NCI-H1105 (cell line): ENCODE data around the gene ZNF222.

Experiments used
- DNase-seq: peaks from one replicate; lab custom pipeline; 2025; lab: John Stamatoyannopoulos, UW

The ZNF222 gene

DNA sequence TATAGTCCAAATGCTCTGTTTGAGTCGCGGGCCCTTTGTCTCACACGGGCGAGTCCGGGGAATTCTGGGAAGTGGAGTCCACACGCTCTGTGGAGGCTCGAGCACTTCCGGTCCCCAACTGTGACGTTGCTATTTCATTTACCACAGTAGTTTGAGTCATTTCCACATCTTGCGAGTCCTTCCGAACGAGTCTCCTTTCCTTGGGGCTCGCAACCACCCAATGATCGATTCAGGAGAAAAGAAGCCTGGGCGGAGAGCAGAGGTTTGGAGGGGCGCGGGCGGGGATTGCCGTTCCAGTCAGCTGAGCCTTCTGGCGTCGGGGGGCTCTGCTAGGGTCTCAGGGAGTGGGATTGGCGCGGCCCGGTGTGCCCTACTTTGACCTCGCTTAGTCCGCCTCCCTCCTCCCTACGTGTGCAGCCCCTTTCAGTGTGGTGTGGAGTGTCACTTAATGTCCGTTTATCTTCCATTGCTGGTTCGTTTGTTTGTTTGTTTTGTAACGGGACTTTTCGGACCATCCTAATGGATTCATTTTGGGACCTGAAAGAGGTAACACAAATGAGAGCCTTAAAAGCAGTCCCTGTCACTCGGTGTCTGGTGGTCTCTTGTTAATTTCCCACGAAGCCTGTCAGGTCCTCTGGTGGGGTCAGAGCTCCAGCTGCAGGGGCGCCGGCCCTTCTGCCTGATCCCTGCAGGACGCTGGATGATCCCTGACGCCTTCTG is at the start of gene ZNF222:
ZNF222 (plus strand) TSS at position 163 of the 720 bp plus-strand sequence; CDS start at position 221, 58 bp downstream.
- peak; percentile 65 for DNase-seq

DNA sequence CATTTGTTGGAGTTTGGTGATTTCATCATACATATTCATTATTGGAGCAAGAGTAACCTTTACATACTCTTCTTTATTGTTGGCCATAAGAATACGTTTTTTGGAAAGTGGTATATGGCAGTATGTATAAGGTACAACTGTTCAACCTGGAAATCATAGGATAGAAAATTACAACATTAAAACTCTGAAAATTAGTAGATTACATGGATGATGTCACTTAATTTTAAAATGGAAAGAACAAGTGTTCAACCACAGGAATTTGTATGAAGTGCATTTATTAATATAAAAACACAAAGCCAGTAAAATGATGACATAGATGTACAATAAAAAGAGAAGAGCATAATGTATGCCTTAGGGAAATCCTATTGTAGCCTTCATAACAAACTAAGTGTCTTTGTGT is 48.4 kb upstream of the ZNF222 start:
- DNase-seq, result no peak

DNA sequence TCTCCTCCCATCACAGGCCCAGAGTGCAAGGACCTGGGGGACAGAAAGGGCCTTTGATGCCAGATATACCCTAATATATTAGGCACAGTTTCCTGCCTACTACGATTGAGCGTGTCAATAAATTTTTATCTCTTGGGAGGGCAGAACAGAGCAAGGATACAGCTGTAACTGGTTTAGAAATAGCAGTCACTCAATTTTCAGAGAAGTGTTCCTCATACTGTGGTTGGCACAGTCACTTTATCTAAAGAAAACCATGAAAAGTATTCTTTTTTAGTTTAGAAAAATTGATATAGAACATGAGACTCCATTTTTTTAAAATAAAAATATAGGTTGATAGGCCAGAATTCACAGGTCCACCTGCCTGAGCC is 41.7 kb upstream of the ZNF222 start:
- DNase-seq, result no peak

DNA sequence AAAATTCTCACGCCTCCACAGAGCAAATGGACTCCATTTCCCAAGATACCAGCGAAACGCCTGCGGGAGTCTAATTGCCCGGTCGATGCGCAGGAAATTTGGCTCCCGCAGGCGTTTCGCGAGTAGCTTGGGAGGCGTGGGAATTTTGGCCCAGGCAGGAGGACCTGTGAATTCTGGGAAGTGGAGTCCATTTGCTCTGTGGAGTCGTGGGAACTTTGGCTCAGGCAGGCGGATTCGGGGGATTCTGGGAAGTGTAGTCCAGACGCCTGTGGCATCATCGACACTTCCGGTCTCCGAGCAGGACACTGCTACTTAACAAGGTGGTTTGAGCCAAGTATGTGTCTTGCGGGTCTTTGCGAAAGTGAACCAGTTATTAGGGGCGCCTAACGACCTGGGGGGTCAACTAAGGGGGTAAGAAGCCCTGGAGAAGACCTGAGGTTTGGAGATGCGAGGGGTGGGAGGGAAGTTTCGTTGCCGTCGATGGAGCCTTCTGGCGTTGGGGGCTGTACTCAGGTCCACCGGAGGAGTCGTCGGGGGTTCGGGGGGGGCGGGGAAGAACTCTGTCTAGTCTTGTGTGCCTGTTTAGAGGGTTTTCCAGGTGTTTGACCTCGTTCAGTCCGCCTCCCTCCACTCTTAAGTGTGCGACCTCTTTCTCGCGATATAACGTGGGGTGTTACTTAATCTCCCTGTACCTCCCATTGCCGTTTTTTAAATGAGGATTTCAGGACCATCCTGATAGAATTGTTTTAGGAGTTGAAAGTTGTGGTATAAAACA is 41.1 kb upstream of the ZNF222 start, which contains the start of gene ZNF155:
ZNF155 (plus strand) TSS at position 277 of the 775 bp plus-strand sequence. CDS start 4,356 bp downstream, outside the sequence.
- no peak for DNase-seq

DNA sequence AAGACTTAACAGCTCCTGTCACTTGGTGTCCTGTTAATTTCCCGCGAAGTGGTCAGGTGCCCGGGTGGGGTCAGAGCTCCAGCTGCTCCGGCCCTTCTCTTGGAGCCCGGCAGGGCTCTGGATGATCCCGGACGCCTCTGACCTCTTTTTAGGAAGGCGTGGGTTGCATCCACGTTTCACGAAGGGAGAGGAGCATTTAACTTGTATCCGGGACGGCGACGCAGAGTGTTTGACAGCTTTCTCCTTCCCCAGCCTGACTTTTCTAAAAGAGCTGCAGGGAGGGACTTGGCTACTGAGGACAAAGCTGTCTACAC is 40.5 kb upstream of the ZNF222 start:
- DNase-seq, result no peak

DNA sequence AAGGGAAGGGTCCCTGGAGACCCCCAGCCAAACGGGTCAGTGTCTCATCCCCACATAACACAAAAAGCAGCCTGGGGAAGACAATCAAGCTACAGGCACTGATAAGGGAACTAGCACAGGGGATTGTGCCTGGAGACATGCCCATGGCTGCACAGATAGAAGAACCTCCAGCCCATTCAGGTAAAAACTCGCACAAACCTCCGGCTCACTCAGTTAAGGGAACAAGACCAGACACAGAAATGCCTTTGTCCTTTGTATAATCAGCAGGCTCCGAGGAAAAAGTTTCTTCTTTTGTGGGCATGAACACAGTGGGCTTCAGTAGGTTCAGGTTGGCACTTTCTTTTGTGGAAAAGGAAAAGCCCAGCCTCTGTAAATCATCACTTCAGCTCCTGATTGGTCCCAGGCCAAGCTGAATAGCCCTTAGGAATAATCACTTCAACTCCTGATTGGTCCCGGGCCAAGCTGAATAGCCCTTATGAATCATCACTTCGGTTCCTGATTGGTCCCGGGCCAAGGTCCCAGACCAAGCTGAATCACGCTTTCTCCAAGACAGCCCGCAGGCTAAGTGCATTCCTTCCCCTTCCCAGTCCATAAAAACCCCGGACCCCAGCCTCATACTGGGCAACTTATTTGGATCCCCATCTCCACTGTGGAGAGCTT is 27.4 kb upstream of the ZNF222 start:
- no peak for DNase-seq

DNA sequence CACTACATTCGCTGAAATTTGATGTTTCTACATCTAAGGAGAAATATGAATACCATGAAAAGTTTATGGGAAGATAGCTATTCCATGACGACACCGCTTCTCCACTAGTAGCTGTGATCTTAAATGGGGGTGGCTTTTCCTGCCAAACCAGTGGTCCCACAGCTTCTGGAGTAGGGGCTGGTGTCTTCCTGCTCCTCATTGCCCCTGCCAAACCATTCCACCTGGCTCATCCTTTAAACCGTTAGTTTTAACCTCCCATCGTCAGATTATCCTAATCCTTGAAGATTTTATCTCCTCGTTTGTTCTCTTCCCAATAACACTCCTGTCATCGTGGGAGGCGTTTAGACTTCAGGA is 23.0 kb upstream of the ZNF222 start:
- DNase-seq, result no peak

DNA sequence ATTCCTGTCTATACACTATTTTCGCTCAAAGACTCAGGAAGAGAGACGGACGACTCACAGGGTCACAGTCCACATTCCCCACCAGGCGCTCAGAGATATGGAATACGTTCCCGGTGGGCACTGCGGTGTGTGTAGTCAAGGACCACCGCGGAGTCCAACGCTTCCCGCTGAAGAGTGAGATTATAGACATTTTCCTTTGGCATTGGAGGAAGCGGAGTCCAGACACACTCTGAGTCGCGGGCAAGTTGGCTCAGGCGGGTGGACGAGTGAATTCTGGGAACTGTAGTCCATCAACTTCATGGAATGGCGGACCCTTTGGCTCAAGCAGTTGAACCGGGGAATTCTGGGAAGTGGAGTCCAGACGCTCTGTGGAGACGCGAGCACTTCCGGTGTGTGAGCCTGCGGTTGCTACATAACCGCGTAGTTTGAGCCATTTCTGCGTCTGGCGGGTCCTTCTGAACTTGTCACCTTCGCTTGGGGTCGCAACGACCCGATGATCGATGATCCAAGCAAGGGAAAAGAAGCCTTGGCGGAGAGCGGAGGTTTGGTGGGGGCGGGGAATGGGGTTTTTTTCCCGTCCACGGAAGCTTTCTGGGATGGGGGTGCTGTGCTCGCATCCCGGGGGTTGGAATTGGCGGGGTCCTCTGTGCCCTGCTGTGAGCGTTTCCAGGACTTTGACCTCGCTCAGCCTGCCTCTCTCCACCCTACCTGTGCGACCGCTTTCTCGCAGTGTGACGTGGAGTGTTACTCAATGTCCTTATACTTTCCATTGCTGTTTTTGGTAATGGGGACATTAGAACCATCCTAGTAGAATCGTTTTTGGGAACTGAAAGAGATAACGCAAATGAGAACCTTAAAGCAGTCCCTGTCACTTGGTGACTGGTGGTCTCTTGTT is 22.4 kb upstream of the ZNF222 start, which contains the start of gene ZNF230:
ZNF230 (plus strand) TSS at position 392 of the 895 bp plus-strand sequence. CDS start 4,122 bp downstream, outside the sequence.
- DNase-seq, result peak; percentile 91

DNA sequence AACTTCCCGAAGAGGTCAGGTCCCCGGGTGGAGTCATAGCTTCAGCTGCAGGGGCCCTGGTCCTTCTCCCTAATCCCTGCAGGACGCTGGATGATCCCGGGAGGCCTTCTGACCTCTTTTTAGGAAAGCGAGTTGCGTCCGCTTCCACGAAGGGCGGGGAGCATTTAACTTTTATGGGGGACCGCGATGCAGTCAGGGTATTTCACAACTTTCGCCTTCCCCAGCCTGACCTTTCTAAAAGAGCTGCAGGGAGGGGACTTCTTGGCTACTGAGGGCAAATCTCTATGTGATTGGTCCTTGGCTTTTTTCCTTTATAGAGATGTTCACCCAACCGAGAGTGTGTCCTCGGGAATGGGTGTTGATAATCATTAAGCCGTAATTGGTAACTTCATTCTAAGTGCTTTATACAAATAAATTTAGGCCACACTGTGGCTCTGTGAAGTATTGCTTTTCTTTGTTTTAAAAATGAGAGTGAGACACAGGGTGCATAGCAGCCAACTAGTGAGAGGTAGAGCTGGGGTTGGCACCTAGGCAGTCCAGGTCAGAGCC is 21.6 kb upstream of the ZNF222 start:
- DNase-seq, result no peak

DNA sequence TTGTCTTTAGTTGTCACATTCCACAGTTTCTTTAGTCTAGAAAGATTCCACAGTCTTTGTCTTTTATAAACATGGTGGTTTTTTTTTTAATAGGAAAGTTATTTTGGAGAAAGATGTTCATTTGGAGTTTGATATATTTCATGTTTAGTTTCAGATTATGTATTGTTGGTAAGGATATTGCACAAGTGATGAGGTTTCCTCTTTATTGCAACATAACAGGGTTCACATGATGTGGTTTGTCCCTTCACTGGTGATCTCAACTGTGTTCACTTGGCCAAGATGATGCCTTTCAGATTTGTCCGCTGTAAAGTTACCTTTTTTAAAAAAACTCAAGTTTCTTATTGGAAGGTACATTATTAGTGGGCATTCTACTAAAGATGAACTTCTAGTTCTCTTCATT is 19.2 kb upstream of the ZNF222 start:
- no peak for DNase-seq

DNA sequence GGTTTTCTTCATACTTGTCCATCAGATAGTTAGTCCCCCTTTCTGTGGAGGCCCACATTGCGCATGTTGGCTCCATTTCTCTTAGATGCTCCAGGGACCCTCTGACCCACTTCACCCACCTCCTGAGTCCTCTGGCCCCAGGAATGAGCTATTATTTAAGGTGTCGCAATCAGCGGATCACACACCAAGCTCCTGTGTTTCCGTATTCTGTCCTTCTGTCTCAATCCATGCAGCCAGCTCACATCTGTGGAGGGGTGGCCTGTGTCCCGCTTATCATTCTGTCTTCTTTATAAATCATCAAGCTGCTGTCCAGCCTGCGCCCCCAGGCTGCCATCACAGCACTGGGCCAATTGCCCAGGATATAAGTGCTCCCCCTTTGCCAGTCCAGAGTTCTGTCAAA is 17.7 kb upstream of the ZNF222 start:
- DNase-seq, result no peak

DNA sequence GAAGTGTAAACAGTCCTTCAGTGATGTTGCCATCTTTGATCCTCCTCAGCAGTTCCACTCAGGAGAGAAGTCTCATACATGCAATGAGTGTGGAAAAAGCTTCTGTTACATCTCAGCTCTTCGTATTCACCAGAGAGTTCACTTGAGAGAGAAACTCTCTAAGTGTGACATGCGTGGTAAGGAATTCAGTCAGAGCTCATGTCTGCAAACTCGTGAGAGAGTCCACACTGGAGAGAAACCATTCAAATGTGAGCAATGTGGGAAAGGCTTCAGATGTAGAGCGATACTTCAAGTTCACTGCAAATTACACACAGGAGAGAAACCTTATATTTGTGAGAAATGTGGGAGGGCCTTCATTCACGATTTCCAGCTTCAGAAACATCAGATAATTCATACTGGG is 14.7 kb upstream of the ZNF222 start:
- DNase-seq, result no peak

DNA sequence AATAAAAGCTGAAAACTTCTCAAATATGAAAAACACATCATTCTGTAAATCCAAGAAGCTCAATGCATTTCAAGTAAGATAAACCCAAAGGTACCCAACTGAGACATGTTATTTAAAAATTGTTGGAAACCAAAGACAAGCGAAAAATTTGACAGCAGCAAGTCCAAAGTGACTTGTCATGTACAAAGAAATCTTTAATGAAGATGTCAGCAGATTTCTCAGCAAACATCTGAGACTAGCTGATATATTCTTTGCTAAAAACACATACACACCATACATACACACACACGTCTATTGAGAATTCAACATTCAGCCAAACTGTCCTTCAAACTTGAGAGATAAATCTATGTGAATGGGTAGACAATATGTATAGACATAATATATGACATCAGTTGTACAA is 5.7 kb upstream of the ZNF222 start:
- DNase-seq, result no peak

DNA sequence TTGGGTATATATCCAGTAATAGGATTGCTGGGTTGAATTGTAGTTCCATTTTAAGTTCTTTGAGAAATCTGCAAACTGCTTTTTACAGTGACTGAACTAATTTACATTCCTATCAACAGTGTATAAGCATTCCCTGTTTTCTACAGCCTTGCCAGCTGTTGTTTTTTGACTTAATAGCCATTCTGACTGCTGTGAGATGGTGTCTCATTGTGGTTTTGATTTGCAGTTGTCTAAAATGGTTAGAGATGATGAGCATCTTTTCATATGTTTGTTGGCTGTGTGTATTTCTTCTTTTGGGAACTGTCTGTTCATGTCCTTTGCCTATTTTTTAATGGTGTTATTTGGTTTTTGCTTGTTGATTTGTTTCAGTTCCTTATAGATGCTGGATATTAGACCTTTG is 4.0 kb upstream of the ZNF222 start:
- no peak for DNase-seq

DNA sequence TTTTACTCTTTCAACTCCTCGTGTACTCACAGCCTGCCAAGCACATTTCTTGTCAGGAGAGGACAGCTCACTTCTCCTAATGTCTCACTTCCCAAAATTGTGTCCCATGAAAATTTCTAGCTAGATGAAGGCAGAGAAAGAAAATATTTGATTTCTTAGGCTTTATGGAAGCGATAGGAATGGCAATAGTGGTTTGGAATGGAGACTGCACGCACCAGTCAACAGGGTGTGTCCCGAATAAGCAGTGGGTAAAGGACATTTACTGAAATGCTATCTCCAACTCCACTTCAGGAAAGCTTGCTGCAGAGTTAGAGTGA is 321 bp upstream of the ZNF222 start:
- no peak for DNase-seq

DNA sequence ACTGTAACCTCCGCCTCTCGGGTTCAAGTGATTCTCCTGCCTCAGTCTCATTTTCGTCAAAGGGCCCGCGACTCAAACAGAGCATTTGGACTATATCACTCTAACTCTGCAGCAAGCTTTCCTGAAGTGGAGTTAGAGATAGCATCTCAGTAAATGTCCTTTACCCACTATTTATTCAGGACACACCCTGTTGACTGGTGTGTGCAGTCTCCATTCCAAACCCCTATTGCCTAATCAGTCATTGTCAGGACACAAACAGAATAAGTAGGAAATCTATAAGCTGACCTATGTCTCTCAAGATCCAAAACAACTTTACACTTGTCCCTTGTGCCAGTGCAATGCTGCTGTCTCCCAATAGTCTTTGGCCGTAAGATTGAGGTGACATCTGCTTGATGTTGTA is 1.4 kb downstream of the ZNF222 start:
- no peak for DNase-seq

DNA sequence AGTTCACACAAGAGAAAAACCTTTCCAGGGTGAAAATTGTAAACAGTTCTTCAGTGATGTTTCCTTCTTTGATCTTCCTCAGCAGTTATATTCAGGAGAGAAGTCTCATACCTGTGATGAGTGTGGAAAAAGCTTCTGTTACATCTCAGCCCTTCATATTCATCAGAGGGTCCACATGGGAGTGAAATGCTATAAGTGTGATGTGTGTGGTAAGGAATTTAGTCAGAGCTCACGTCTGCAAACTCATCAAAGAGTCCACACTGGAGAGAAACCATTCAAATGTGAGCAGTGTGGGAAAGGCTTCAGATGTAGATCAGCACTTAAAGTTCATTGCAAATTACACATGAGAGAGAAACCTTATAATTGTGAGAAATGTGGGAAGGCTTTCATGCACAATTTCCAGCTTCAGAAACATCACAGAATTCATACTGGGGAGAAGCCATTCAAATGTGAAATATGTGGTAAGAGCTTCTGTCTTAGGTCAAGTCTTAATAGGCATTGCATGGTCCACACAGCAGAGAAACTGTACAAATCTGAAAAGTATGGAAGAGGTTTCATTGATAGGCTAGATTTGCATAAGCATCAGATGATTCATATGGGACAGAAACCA is 6.9 kb downstream of the ZNF222 start:
- DNase-seq, result no peak

DNA sequence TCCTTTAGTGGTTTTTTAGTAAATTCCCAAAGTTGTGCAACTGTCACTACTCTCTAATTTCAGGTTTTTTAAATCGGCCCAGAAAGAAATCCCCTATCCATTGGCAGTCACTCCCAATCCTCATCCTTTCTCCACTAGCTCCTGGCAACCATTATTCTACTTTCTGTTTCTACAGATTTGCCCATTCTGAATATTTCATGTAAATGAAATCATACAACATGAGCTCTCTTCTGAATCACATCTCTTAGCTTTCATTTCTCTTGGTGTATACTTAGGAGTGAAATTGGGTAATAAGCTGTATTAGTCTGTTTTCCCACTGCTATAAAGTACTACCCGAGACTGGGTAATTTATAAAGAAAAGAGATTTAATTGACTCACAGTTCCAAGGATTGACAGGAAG is 17.0 kb downstream of the ZNF222 start:
- DNase-seq, result no peak

DNA sequence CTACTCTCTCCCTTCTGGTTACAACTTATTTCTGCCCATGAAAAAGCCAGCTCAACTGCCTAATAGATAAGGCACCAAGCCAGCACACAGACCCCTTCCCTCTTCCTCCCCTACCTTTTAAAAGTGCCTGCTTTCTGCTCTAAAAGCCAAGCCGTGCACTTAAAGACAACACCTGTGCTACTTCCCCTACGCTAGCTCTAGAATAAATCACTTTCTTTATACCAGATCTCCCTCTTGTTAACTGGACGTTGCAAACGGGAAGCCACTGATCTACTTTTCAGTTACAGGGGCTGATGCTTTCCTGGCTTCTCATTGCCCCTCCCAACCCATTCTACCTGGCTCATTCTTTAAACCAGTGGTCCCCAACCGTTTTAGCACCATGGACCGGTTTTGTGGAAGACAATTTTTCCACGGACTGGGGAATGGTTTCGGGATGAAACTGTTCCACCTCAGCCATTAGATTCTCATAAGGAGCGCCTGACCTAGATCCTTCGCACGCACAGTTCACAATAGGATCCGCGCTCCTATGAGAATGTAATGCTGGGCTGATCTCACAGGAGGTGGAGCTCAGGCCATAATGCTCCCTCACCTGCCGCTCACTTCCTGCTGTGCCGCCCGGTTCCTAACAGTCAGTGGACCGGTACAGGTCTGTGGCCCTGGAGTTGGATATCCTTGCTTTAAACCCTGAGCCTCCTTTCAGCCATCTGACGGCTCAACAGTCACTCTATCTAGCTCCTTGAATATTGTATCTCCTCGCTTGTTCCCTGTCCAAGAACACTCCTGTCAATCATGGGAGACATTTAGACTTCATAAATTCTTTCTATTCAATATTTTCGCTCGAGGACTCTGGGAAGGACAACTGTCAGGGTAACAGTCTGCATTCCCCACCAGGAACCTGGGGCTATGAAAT is 25.8 kb downstream of the ZNF222 start:
- DNase-seq, result peak; percentile 62

DNA sequence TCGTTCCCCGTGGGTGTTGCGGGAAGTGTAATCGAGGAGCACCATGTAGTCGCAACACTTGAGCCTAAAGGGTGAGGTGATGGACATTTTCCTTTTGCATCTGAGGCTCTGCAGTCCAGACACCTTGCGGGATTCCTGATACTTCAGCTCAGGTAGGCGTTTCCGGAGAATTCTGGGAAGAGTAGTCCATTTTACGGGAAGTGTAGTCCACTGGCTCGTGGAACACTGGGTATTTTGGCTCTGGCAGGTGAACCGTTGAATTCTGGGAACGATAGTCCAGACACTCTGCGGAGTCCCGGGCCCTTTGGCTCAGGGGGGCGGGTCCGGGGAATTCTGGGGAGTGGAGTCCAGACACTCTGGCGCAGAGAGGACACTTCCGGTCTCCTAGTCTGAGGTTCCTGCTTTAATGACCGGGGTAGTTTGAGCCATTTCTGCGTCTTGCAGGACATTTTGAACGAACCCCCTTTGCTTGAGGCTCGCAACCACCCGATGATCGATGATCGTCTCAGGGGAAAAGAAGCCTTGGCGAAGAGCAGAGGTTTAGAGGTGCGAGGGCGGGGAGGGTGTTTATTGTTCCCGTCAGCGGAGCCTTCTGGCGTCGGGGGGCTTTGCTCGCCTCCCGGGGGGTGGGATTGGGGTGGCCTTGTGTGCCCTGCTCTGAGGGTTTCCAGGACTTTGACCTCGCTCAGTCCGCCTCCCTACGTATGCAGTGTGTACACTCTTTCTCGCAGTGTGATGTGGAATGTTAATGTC is 26.6 kb downstream of the ZNF222 start, which contains the start of gene ZNF223:
ZNF223 (plus strand) TSS at position 387 of the 753 bp plus-strand sequence. CDS start 3,141 bp downstream, outside the sequence.
- DNase-seq, result peak; percentile 96
